Stimulated activated effector memory CD8-positive, alpha-beta T cell treated with anti-CD3 and anti-CD28 coated beads, Interleukin-12 subunit alpha, Interleukin-12 subunit beta, amount 100 ng/mL, for 72 hours (primary cell): Measurements from ENCODE around the gene HOXB8.
A peak's percentile ranks its signal among the peaks of the same experiment; 100 is the strongest.

Experiments used
- ATAC-seq: fragments of 150-1000 bp; cut with Tn5 transposase; 2 replicates; pipeline ENCODE4 v1.10.0; 2021
- DNase-seq, 2 donors: peaks; one replicate each; pipeline ENCODE4 v3.0.0; 2021 to 2022; ENCODE audit warnings: low spot score in 2 of 2
- H3K27ac Mint-ChIP-seq: one replicate; pipeline ENCODE4 v1.8.0; 2022; ENCODE audit warnings: mild to moderate bottlenecking, mixed read lengths
- H3K36me3 Mint-ChIP-seq: one replicate; pipeline ENCODE4 v1.8.0; 2022; ENCODE audit warnings: mild to moderate bottlenecking, mixed read lengths
- H3K4me1 Mint-ChIP-seq: one replicate; pipeline ENCODE4 v1.8.0; 2022; ENCODE audit warnings: mixed read lengths
- H3K4me3 Mint-ChIP-seq: one replicate; pipeline ENCODE4 v1.8.0; 2022; ENCODE audit warnings: mild to moderate bottlenecking, mixed read lengths
- H3K9me3 Mint-ChIP-seq: one replicate; pipeline ENCODE4 v1.8.0; 2022; ENCODE audit warnings: mixed read lengths

The HOXB8 gene

GRCh38 chr17:48630009-48630924 lies 15.2 kb upstream of the HOXB8 start:
- H3K27ac Mint-ChIP-seq, result no peak overlapping the region
- ATAC-seq (no peak), DNase-seq (no peak)
- peaks cover 5% of the 10 kb centered on the region for H3K36me3 Mint-ChIP-seq
- H3K4me3 Mint-ChIP-seq, result no peak overlapping the region
- H3K4me1 Mint-ChIP-seq, result peaks cover 24% of the 10 kb centered on the region
- no peaks in the 10 kb centered on the region for H3K9me3 Mint-ChIP-seq

- peaks cover 24% of the 10 kb centered on the region for H3K4me1 Mint-ChIP-seq
- DNase-seq (no peak), ATAC-seq (no peak)
- H3K9me3 Mint-ChIP-seq, result no peaks in the 10 kb centered on the region
- peaks cover 3% of the 10 kb centered on the region for H3K36me3 Mint-ChIP-seq
- H3K4me3 Mint-ChIP-seq, result no peak overlapping the region
- H3K27ac Mint-ChIP-seq, result no peak overlapping the region
These were observed 14.3 kb upstream of the HOXB8 start for GRCh38 chr17:48629411-48629759.

- ATAC-seq, result no peak
- no peak overlapping the region for H3K27ac Mint-ChIP-seq
- H3K36me3 Mint-ChIP-seq, result no peaks in the 10 kb centered on the region
- no peak for DNase-seq
- H3K9me3 Mint-ChIP-seq, result no peaks in the 10 kb centered on the region
- H3K4me3 Mint-ChIP-seq, result no peak overlapping the region
- H3K4me1 Mint-ChIP-seq, result peaks cover 24% of the 10 kb centered on the region
These were observed 13.7 kb upstream of the HOXB8 start for GRCh38 chr17:48628649-48629410.

- no peak for DNase-seq
- no peaks in the 10 kb centered on the region for H3K9me3 Mint-ChIP-seq
- peaks cover 24% of the 10 kb centered on the region for H3K4me1 Mint-ChIP-seq
- no peaks in the 10 kb centered on the region for H3K36me3 Mint-ChIP-seq
- no peak overlapping the region for H3K27ac Mint-ChIP-seq
- ATAC-seq, result no peak
- H3K4me3 Mint-ChIP-seq, result peak overlapping the region; percentile 84
These were observed 12.8 kb upstream of the HOXB8 start for GRCh38 chr17:48627623-48628521.

GRCh38 chr17:48627118-48627597 lies 12.1 kb upstream of the HOXB8 start:
- H3K27ac Mint-ChIP-seq, result peak overlapping the region; percentile 87
- H3K4me1 Mint-ChIP-seq, result peaks cover 16% of the 10 kb centered on the region
- H3K9me3 Mint-ChIP-seq, result no peaks in the 10 kb centered on the region
- DNase-seq (no peak), ATAC-seq (no peak)
- peak overlapping the region; percentile 84 for H3K4me3 Mint-ChIP-seq
- H3K36me3 Mint-ChIP-seq, result no peaks in the 10 kb centered on the region

- peak within 1 kb of the TSS; percentile 84 for H3K4me3 Mint-ChIP-seq
- H3K4me1 Mint-ChIP-seq, result peaks cover 16% of the 10 kb centered on the region
- no peaks in the 10 kb centered on the region for H3K9me3 Mint-ChIP-seq
- ATAC-seq, result peak; percentile 77
- peak within 1 kb of the TSS; percentile 87 for H3K27ac Mint-ChIP-seq
- peak; percentile 28 to 77 for DNase-seq
- no peaks in the 10 kb centered on the region for H3K36me3 Mint-ChIP-seq
These were observed 11.4 kb upstream of the HOXB8 start, which contains the start of gene HOXB9 for GRCh38 chr17:48626245-48627117. HOXB9 (minus strand) TSS chr17:48626358; CDS start chr17:48626269, 89 bp downstream.

GRCh38 chr17:48625495-48626244 lies 10.6 kb upstream of the HOXB8 start:
- Mint-ChIP-seq H3K4me3 (peak overlapping the region; percentile 84), H3K27ac (peak overlapping the region; percentile 87), H3K36me3 (no peaks in the 10 kb centered on the region), H3K4me1 (peaks cover 16% of the 10 kb centered on the region), H3K9me3 (no peaks in the 10 kb centered on the region)
- DNase-seq, result peak; percentile 49 to 80
- peak; percentile 76 for ATAC-seq

- no peak overlapping the region for H3K27ac Mint-ChIP-seq
- DNase-seq (peak in 1 of 2 donors; percentile 62), ATAC-seq (peak; percentile 16)
- H3K4me1 Mint-ChIP-seq, result peaks cover 16% of the 10 kb centered on the region
- H3K9me3 Mint-ChIP-seq, result no peaks in the 10 kb centered on the region
- no peaks in the 10 kb centered on the region for H3K36me3 Mint-ChIP-seq
- peak overlapping the region; percentile 84 for H3K4me3 Mint-ChIP-seq
These were observed 9.7 kb upstream of the HOXB8 start for GRCh38 chr17:48624544-48625494.

- Mint-ChIP-seq H3K36me3 (no peaks in the 10 kb centered on the region), H3K4me3 (peak overlapping the region; percentile 84), H3K27ac (no peak overlapping the region), H3K9me3 (no peaks in the 10 kb centered on the region), H3K4me1 (peaks cover 21% of the 10 kb centered on the region)
- no peak for DNase-seq
- no peak for ATAC-seq
These were observed 9.0 kb upstream of the HOXB8 start for GRCh38 chr17:48624118-48624517.

GRCh38 chr17:48623583-48623982 lies 8.5 kb upstream of the HOXB8 start:
- Mint-ChIP-seq H3K4me1 (peaks cover 24% of the 10 kb centered on the region), H3K4me3 (no peak overlapping the region), H3K9me3 (no peaks in the 10 kb centered on the region), H3K36me3 (peaks cover 4% of the 10 kb centered on the region), H3K27ac (no peak overlapping the region)
- ATAC-seq (no peak), DNase-seq (no peak)

- no peak for DNase-seq
- H3K4me1 Mint-ChIP-seq, result peaks cover 31% of the 10 kb centered on the region
- no peak for ATAC-seq
- H3K36me3 Mint-ChIP-seq, result peaks cover 5% of the 10 kb centered on the region
- H3K9me3 Mint-ChIP-seq, result no peaks in the 10 kb centered on the region
- H3K4me3 Mint-ChIP-seq, result no peak overlapping the region
- H3K27ac Mint-ChIP-seq, result no peak overlapping the region
These were observed 7.8 kb upstream of the HOXB8 start for GRCh38 chr17:48622857-48623256.

- DNase-seq (no peak), ATAC-seq (no peak)
- Mint-ChIP-seq H3K9me3 (no peaks in the 10 kb centered on the region), H3K27ac (no peak overlapping the region), H3K36me3 (peaks cover 5% of the 10 kb centered on the region), H3K4me3 (no peak overlapping the region), H3K4me1 (peaks cover 38% of the 10 kb centered on the region)
These were observed 6.6 kb upstream of the HOXB8 start for GRCh38 chr17:48621410-48622392.
